OCI-LY7 (cell line): Measurements from ENCODE around the gene VKORC1. TPM values are rescaled to one million over a fixed set of nuclear protein-coding genes. Genes with fewer than 3 reads are reported as not detected.
A peak's percentile ranks its signal among the peaks of the same experiment; 100 is the strongest.

ENCODE experiments used
- BruUV-seq: library from RNA; stranded (reverse); fragments of 400-500 nt; replicated peaks from 2 replicates; lab custom pipeline; 2021; lab: Mats Ljungman, UMichigan
- CTCF ChIA-PET: fragments of 300-600 bp; sonication (Branson Sonifier 250); formaldehyde crosslinking; loops from one replicate; lab custom pipeline; 2022; ENCODE audit warnings: antibody characterized with exemption; ENCODE audit not compliant: unreplicated experiment; lab: Charles Lee
- POLR2A ChIA-PET: fragments of 300-600 bp; sonication (Branson Sonifier 250); formaldehyde crosslinking; loops from one replicate; lab custom pipeline; 2022; ENCODE audit warnings: antibody characterized with exemption; lab: Charles Lee
- DNase-seq: peaks from one replicate; pipeline ENCODE4 v3.0.0-alpha.2; 2015; ENCODE audit warnings: low spot score
- H2AFZ ChIP-seq: fragments of 200-600 bp; sonication (generic), shearing (Covaris generic); 2 replicates; pipeline ENCODE4 v1.6.1; 2014; ENCODE audit warnings: mild to moderate bottlenecking, antibody characterized with exemption, low read length, moderate library complexity
- H3K27ac ChIP-seq: fragments of 200-600 bp; sonication (generic); 2 replicates; pipeline ENCODE4 v1.5.1; 2014; ENCODE audit warnings: mixed run types, low read depth, mild to moderate bottlenecking, moderate library complexity, low read length, inconsistent platforms; ENCODE audit not compliant: poor library complexity, severe bottlenecking
- H3K36me3 ChIP-seq: fragments of 200-600 bp; sonication (generic); 2 replicates; pipeline ENCODE4 v1.6.1; 2014; ENCODE audit warnings: mild to moderate bottlenecking, antibody characterized with exemption, low read length, moderate library complexity, mixed read lengths; ENCODE audit not compliant: insufficient read depth
- H3K4me1 ChIP-seq: fragments of 200-600 bp; sonication (generic); 2 replicates; pipeline ENCODE4 v1.5.1; 2014; ENCODE audit warnings: mild to moderate bottlenecking, low read length; ENCODE audit not compliant: insufficient read depth, poor library complexity, severe bottlenecking
- H3K4me2 ChIP-seq: fragments of 200-600 bp; sonication (generic); 2 replicates; pipeline ENCODE4 v1.6.1; 2014; ENCODE audit warnings: mild to moderate bottlenecking, low read length
- H3K4me3 ChIP-seq: fragments of 200-600 bp; sonication (generic); 2 replicates; pipeline ENCODE4 v1.5.1; 2014; ENCODE audit warnings: mild to moderate bottlenecking, low read depth, low read length; ENCODE audit not compliant: poor library complexity, severe bottlenecking
- H3K79me2 ChIP-seq: fragments of 200-600 bp; sonication (generic); 2 replicates; pipeline ENCODE4 v1.6.1; 2016; ENCODE audit warnings: low read depth, mild to moderate bottlenecking, low read length, moderate library complexity, mixed read lengths; ENCODE audit not compliant: insufficient read depth
- H3K9me2 ChIP-seq: fragments of 200-600 bp; sonication (generic); 2 replicates; pipeline ENCODE4 v1.6.1; 2016; ENCODE audit warnings: mild to moderate bottlenecking, low read length, mixed read lengths; ENCODE audit not compliant: insufficient read depth
- H3K9me3 ChIP-seq: fragments of 200-600 bp; sonication (generic); 2 replicates; pipeline ENCODE4 v1.6.1; 2014; ENCODE audit warnings: mild to moderate bottlenecking, mixed run types, low read length, mixed read lengths
- H4K20me1 ChIP-seq: fragments of 200-600 bp; sonication (generic); 2 replicates; pipeline ENCODE4 v1.6.1; 2014; ENCODE audit warnings: mild to moderate bottlenecking, antibody characterized with exemption, low read length, moderate library complexity, mixed read lengths; ENCODE audit not compliant: insufficient read depth
- EZH2phosphoT487 ChIP-seq: fragments of 200-600 bp; sonication (generic); IDR thresholded peaks from 2 replicates; pipeline ENCODE4 v1.6.1; 2018; ENCODE audit warnings: low read depth, borderline replicate concordance, mild to moderate bottlenecking, mixed run types, antibody characterized with exemption, low read length, moderate library complexity, mixed read lengths
- intact Hi-C: fragments of 100-400 bp; cut with micrococcal nuclease; formaldehyde crosslinking; loops from one replicate; pipeline ENCODE4 v1.10.0; 2022; ENCODE audit not compliant: unreplicated experiment
- total RNA-seq, 2 experiments: library from RNA; depleted of rRNA in 1 of 2; stranded (reverse); fragments of >200 nt in 1 of 2; shearing (Covaris generic) in 1 of 2; gene quantifications; 2 replicates each; pipeline ENCODE4 v1.2.3, GENCODE V29; 2014 to 2022
- TF ChIP-seq, protein P1 (sequence below): fragments of 200-600 bp; sonication (generic); conservative IDR thresholded peaks from 2 replicates; pipeline ENCODE4 v1.5.1; 2014; ENCODE audit warnings: mild to moderate bottlenecking, antibody characterized with exemption, low read length, moderate library complexity, mixed read lengths

Gene VKORC1
- total RNA-seq, 2 experiments from 2014 or later = 69.3 to 70.2 TPM

DNA sequence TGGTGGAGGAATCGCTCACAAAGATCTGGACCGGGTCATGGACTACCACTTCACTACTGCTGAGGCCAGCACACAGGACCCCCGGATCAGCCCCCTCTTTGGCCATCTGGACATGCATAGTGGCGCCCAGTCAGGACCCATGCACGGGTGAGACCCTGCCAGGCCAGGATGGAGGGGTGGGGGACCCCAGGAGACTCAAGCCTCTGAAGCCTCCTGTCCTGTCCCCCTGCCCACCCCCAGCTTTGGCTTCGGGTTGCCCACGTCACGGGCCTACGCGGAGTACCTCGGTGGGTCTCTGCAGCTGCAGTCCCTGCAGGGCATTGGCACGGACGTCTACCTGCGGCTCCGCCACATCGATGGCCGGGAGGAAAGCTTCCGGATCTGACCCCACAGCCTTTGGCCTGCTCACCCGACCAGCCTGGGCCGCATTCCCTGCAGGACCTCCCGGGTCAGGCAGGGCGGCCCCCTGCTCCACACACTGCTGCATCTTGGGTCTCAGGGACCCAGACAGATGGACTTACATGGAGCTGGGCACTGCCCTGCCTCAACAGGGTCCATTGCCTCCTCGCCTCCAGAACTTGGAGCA, 17.4 kb upstream of the VKORC1 start:
- H2AFZ ChIP-seq = no peak overlapping the region
- DNase-seq = no peak
- no peak overlapping the region for H3K27ac ChIP-seq
- no peak overlapping the region for H3K4me3 ChIP-seq
- no peak overlapping the region for H3K4me2 ChIP-seq
- ChIA-PET POLR2A (no interaction called here), CTCF (no interaction called here)
- peaks cover 33% of the 10 kb centered on the region for H3K36me3 ChIP-seq
- H3K79me2 ChIP-seq = no peaks in the 10 kb centered on the region
- no peaks in the 10 kb centered on the region for H3K9me2 ChIP-seq
- TSS peak; percentile 42 for BruUV-seq
- TF ChIP-seq, protein P1, sequence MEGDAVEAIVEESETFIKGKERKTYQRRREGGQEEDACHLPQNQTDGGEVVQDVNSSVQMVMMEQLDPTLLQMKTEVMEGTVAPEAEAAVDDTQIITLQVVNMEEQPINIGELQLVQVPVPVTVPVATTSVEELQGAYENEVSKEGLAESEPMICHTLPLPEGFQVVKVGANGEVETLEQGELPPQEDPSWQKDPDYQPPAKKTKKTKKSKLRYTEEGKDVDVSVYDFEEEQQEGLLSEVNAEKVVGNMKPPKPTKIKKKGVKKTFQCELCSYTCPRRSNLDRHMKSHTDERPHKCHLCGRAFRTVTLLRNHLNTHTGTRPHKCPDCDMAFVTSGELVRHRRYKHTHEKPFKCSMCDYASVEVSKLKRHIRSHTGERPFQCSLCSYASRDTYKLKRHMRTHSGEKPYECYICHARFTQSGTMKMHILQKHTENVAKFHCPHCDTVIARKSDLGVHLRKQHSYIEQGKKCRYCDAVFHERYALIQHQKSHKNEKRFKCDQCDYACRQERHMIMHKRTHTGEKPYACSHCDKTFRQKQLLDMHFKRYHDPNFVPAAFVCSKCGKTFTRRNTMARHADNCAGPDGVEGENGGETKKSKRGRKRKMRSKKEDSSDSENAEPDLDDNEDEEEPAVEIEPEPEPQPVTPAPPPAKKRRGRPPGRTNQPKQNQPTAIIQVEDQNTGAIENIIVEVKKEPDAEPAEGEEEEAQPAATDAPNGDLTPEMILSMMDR = no peak
- no peak for TF ChIP-seq EZH2phosphoT487
- no peaks in the 10 kb centered on the region for H4K20me1 ChIP-seq
- peaks cover 14% of the 10 kb centered on the region for H3K4me1 ChIP-seq
- H3K9me3 ChIP-seq = no peaks in the 10 kb centered on the region
- intact Hi-C loops = loop anchor here (10.0 kb wide), 1 partner anchor 343 kb away; the partner anchor contains the start of gene ARMC5

DNA sequence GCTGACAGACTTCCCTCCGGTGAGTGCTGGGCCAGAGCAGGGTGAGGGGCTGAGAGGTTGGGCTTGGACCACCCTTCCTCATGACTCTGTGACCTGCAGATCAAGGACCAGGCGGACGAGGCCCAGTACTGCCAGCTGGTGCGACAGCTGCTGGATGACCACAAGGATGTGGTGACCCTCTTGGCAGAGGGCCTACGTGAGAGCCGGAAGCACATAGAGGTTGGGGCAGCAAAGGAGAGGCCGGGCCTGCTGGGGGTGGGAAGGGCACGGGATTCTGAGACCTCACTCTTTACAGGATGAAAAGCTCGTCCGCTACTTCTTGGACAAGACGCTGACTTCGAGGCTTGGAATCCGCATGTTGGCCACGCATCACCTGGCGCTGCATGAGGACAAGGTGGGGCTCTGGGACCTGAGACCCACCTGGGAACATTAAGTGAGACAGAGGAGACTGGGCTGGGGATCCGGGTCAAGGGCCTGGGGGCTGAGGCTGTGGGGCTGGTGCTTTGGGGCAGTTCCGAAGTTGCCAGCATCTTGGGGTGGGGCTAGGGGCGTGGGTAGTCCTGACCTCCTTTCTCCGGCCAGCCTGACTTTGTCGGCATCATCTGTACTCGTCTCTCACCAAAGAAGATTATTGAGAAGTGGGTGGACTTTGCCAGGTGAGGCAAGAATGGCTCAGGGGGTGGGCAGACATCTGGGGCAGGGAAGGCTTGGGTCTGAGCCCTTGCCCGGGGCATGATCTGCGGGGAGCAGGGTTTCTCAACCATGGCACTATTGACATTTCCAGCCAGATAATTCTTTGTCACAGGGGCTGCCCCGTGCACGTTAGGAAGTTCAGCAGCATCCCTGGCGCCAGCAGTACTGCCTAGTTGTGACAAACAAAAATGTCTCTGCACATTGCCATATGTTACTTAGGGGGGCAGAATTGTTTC, 15.8 kb upstream of the VKORC1 start:
- no TSS peak for BruUV-seq
- Histone ChIP-seq H3K27ac (no peak overlapping the region), H3K9me2 (no peaks in the 10 kb centered on the region), H3K36me3 (peaks cover 33% of the 10 kb centered on the region), H3K79me2 (no peaks in the 10 kb centered on the region), H3K4me3 (no peak overlapping the region), H4K20me1 (no peaks in the 10 kb centered on the region), H3K4me2 (no peak overlapping the region), H2AFZ (no peak overlapping the region), H3K4me1 (peaks cover 18% of the 10 kb centered on the region), H3K9me3 (no peaks in the 10 kb centered on the region)
- no peak for DNase-seq
- TF ChIP-seq, protein P1 = no peak
- no peak for TF ChIP-seq EZH2phosphoT487
- intact Hi-C loops = loop anchor here (10.0 kb wide), 1 partner anchor 344 kb away; the partner anchor contains the start of gene ARMC5
- ChIA-PET CTCF (no interaction called here), POLR2A (no interaction called here)
